Testis (tissue), 3 donors: Measurements from ENCODE around the gene SLC4A1AP. TPM values are rescaled to one million over a fixed set of nuclear protein-coding genes. Genes with fewer than 3 reads are reported as not detected.

Experiments
- DNase-seq: peaks from one replicate; pipeline ENCODE4 v3.0.0-alpha.2; 2019
- H3K27ac ChIP-seq, 2 donors: fragments of 200-600 bp; sonication (generic); one replicate each; pipeline ENCODE4 v1.5.1; 2019
- H3K27me3 ChIP-seq: fragments of 200-600 bp; sonication (generic); one replicate; pipeline ENCODE4 v1.5.1; 2019
- H3K36me3 ChIP-seq: fragments of 200-600 bp; sonication (generic); one replicate; pipeline ENCODE4 v1.5.1; 2017; ENCODE audit warnings: low read depth; ENCODE audit errors: missing control alignments
- H3K4me1 ChIP-seq: fragments of 200-600 bp; sonication (generic); one replicate; pipeline ENCODE4 v1.5.1; 2019
- H3K4me3 ChIP-seq, 2 donors: fragments of 200-600 bp; sonication (generic); one replicate each; pipeline ENCODE4 v1.5.1; 2017 to 2019
- H3K9me3 ChIP-seq: fragments of 200-600 bp; sonication (generic); one replicate; pipeline ENCODE4 v1.5.1; 2017
- POLR2A ChIP-seq: fragments of 450-650 bp; IDR thresholded peaks from one replicate; pipeline ENCODE4 v1.6.1; 2017; ENCODE audit warnings: antibody characterized with exemption, mild to moderate bottlenecking, moderate library complexity
- WGBS, 2 donors: methylation state at CpG; one replicate each; pipeline ENCODE4 v1.1.5; 2018; 5-methylcytosine and 5-hydroxymethylcytosine counted together
- intact Hi-C: fragments of 100-400 bp; cut with DNase I; formaldehyde crosslinking; loops from one replicate; pipeline ENCODE4 v1.15.1; 2023; ENCODE audit warnings: low total_unique reads
- polyA plus RNA-seq: library from polyadenylated mRNA; stranded (reverse); fragments of 350-450 nt; fragmentation: Illumina TruSeq; extraction: RNeasy Lipid Tissue Mini Kit (QIAGEN cat#74804); gene quantifications from one replicate; pipeline ENCODE4 v1.2.3, GENCODE V29; 2014; ENCODE audit warnings: low read depth, low replicate concordance; ENCODE audit not compliant: insufficient read depth
- total RNA-seq, 2 donors: library from RNA; depleted of rRNA; stranded (reverse); fragments of >200 nt; gene quantifications; one replicate each; pipeline ENCODE4 v1.2.3, GENCODE V29; 2016
- TF ChIP-seq, protein P1 (sequence below), 3 experiments: fragments of 450-650 bp in 2 of 3; fragments of 200-600 bp in 1 of 3; sonication (generic) in 1 of 3; IDR thresholded peaks; one replicate each; pipeline ENCODE4 v1.5.1; 2016 to 2019; ENCODE audit warnings: antibody characterized with exemption in 3 of 3, mild to moderate bottlenecking in 2 of 3, moderate library complexity in 1 of 3

Gene SLC4A1AP
- total and polyA plus RNA-seq, 3 donors from 2014 or later: 55.3 to 60.5 (median 56.5) TPM

DNA sequence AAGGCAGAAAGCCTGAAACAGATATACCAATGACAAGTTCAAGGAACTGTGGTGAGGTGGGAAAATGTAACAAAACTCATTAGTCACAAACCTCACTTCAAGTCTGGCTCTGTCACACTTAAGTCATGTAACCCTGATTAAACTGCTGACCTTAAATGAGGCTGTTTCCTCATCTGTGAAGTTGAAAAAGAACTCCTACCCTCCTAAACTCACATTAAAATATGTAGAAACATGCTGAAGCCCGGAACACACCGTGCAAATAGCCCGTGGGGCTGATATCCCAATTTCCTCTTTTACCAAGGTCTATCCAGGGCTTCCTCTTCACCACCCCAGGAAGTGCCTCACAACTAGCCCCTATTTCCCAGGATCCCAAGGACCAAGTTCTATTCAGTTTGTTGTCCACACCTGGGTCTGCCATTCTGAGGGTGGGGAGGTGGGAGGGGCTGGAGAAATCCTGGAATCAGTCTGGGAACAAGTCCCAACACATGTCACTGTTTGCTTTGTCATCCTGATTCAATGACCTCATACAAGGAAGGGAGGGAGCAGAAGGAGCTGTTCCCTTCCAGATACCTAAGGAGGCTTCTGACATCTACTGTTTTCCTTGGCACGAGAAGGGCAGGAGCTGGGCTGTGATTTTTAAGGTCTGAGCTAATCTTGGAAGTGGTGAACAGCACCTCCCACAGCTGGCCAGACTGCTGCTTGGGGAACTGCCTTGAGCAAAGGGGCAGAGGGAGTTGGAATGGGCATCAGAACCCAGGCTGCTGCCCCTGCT, 42.3 kb downstream of the SLC4A1AP start:
- intact Hi-C loops: loop anchor here (5.0 kb wide), 1 partner anchor 686 kb away; the partner anchor contains the start of gene FOSL2
- H3K36me3 ChIP-seq: no peaks in the 10 kb centered on the region
- 25 to 40% methylated on average over 4 of the region's 4 CpGs for WGBS, 2 donors
- H3K9me3 ChIP-seq: no peaks in the 10 kb centered on the region
- H3K4me3 ChIP-seq: no peak overlapping the region
- H3K4me1 ChIP-seq: peaks cover 41% of the 10 kb centered on the region
- peak; percentile 76 for DNase-seq
- no peaks in the 10 kb centered on the region for H3K27me3 ChIP-seq
- H3K27ac ChIP-seq: peak overlapping the region; percentile 93 to 97
- TF ChIP-seq POLR2A: no peak
- TF ChIP-seq, protein P1, sequence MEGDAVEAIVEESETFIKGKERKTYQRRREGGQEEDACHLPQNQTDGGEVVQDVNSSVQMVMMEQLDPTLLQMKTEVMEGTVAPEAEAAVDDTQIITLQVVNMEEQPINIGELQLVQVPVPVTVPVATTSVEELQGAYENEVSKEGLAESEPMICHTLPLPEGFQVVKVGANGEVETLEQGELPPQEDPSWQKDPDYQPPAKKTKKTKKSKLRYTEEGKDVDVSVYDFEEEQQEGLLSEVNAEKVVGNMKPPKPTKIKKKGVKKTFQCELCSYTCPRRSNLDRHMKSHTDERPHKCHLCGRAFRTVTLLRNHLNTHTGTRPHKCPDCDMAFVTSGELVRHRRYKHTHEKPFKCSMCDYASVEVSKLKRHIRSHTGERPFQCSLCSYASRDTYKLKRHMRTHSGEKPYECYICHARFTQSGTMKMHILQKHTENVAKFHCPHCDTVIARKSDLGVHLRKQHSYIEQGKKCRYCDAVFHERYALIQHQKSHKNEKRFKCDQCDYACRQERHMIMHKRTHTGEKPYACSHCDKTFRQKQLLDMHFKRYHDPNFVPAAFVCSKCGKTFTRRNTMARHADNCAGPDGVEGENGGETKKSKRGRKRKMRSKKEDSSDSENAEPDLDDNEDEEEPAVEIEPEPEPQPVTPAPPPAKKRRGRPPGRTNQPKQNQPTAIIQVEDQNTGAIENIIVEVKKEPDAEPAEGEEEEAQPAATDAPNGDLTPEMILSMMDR (IDR thresholded peaks at IDR 0.05): no peak

DNA sequence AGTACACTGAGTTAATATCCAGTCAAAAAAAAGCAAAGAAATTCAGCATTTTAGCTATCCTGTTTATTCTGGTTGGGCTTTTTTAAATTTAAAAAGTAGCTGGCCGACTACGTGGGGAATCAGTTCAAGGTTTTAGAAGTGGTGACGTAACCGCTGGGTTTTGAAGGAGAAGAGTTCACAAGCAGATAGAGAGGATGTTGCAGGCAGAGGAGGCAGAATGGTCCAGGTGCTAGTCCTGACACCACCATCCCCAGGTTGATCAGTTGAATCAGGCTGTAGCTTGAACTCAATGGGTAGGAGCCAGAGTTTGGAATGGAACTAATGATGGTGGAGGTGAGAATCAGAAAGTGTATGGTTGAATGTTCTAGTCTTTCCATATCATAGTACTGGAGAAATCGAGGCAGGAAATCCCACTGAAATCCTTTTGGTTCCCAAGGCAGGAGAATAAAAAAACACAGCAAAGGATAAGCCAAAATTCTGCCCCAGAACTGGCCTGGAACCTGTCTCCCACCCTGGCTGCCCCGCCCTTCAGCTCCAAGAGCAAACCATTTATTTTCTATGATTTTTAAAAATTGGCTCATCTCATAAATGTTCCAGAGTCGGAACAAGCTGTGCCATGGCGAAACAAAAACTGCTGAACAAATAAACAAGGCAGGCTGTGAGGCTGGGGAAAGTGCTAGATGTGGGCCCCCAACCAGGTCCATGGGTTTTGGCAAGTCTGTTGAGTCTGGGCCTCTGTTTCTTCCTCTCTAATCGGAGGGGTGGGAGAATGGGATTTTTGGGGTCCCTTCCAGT, 44.0 kb downstream of the SLC4A1AP start:
- WGBS, 2 donors: 42 to 57% methylated on average over 9 of the region's 9 CpGs
- H3K4me1 ChIP-seq: peaks cover 41% of the 10 kb centered on the region
- H3K9me3 ChIP-seq: no peaks in the 10 kb centered on the region
- DNase-seq: peak; percentile 77
- H3K27me3 ChIP-seq: no peaks in the 10 kb centered on the region
- peak overlapping the region; percentile 93 to 97 for H3K27ac ChIP-seq
- H3K36me3 ChIP-seq: no peaks in the 10 kb centered on the region
- intact Hi-C loops: loop anchor here (5.0 kb wide), 1 partner anchor 685 kb away; the partner anchor contains the start of gene FOSL2
- H3K4me3 ChIP-seq: no peak overlapping the region
- TF ChIP-seq POLR2A: no peak
- TF ChIP-seq, protein P1 (IDR thresholded peaks at IDR 0.05): no peak

DNA sequence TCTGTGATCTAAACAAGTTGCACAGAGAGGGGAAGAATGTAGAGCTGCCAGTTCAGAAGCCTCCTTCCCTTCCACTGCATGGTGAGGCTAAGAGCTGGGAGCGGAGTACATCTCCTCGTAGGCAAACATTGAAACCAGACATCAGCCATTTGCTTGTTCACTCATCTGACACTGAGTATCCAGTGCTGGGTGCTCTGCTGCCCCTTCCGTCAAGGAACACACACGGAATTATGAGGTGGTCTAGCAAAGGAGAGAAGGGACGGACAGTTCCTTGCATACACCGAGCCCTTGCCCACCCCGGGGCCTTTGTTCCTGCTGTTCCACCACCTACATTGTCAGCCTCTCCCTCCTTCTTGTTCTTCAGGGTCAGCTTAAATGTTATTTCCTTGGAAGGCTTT, 44.6 kb downstream of the SLC4A1AP start:
- H3K9me3 ChIP-seq: no peaks in the 10 kb centered on the region
- H3K4me3 ChIP-seq: no peak overlapping the region
- 64 to 68% methylated on average over 7 of the region's 7 CpGs for WGBS, 2 donors
- no peaks in the 10 kb centered on the region for H3K36me3 ChIP-seq
- no peaks in the 10 kb centered on the region for H3K27me3 ChIP-seq
- no peak for TF ChIP-seq POLR2A
- TF ChIP-seq, protein P1 (IDR thresholded peaks at IDR 0.05): no peak
- no peak for DNase-seq
- H3K27ac ChIP-seq: peak overlapping the region; percentile 93 to 97
- intact Hi-C loops: loop anchor here (5.0 kb wide), 1 partner anchor 684 kb away; the partner anchor contains the start of gene FOSL2
- H3K4me1 ChIP-seq: peaks cover 41% of the 10 kb centered on the region

DNA sequence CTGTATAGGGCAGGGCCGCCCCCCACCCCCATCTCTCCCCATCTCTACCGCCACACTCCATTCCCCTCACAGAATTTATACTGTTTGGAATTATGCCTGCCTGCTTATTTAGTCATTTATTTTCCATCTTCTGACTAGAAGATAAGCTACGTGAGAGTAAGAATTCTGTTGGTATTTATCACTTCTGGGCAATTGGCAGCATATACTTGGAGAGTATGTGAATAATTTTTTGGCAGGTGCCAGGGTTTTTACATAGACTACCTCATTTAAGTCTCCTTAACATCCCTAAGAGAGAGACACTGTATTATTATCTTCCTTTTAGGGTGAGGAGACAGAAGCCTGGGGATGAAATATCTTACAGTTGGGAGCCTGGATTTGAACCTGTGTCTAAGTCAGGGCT, 45.0 kb downstream of the SLC4A1AP start:
- Histone ChIP-seq H3K4me1 (peaks cover 41% of the 10 kb centered on the region), H3K9me3 (no peaks in the 10 kb centered on the region), H3K36me3 (no peaks in the 10 kb centered on the region), H3K27ac (peak overlapping the region; percentile 93 to 97), H3K27me3 (no peaks in the 10 kb centered on the region), H3K4me3 (no peak overlapping the region)
- intact Hi-C loops: loop anchor here (5.0 kb wide), 1 partner anchor 684 kb away; the partner anchor contains the start of gene FOSL2
- TF ChIP-seq, protein P1 (IDR thresholded peaks at IDR 0.05): no peak
- no peak for TF ChIP-seq POLR2A
- no peak for DNase-seq
- 58 to 59% methylated on average over 3 of the region's 3 CpGs for WGBS, 2 donors
